SK-N-SH treated with all-trans-retinoic acid at 6 μM for 48 hours (cell line): Measurements from ENCODE around the gene TUBB6.

ENCODE experiments used
- ATAC-seq: fragments of 200-7000 bp; cut with Tn5 transposase; 3 replicates; pipeline ENCODE4 v1.9.1; 2020; ENCODE audit warnings: mild to moderate bottlenecking, moderate library complexity
- ARNTL ChIP-seq: fragments of 450-650 bp; formaldehyde crosslinking; IDR thresholded peaks from 2 replicates; pipeline ENCODE4 v1.5.0; 2020; ENCODE audit warnings: low read depth, mild to moderate bottlenecking, moderate library complexity, borderline replicate concordance
- CREB5 ChIP-seq: fragments of 250-450 bp; sonication (Bioruptor Pico); IDR thresholded peaks from 2 replicates; pipeline ENCODE4 v1.5.1; 2020; ENCODE audit warnings: low read depth, mild to moderate bottlenecking, moderate library complexity
- CSDC2 ChIP-seq: fragments of 250-450 bp; sonication (Bioruptor Pico); IDR thresholded peaks from 2 replicates; pipeline ENCODE4 v1.5.0; 2020; ENCODE audit warnings: mild to moderate bottlenecking, moderate library complexity
- ESRRG ChIP-seq: fragments of 250-450 bp; sonication (Bioruptor Pico); IDR thresholded peaks from 2 replicates; pipeline ENCODE4 v1.6.1; 2021; ENCODE audit warnings: mild to moderate bottlenecking
- GLIS3 ChIP-seq: fragments of 250-450 bp; sonication (Bioruptor Pico); IDR thresholded peaks from 2 replicates; pipeline ENCODE4 v1.5.0; 2020; ENCODE audit warnings: mild to moderate bottlenecking, moderate library complexity
- ISL1 ChIP-seq: fragments of 250-450 bp; sonication (Bioruptor Pico); IDR thresholded peaks from 2 replicates; pipeline ENCODE4 v2.1.2; 2022; ENCODE audit warnings: mild to moderate bottlenecking, moderate library complexity
- OSR1 ChIP-seq: fragments of 250-450 bp; sonication (Bioruptor Pico); IDR thresholded peaks from 2 replicates; pipeline ENCODE4 v1.8.0; 2022; ENCODE audit warnings: moderate library complexity, mild to moderate bottlenecking, inconsistent platforms
- PATZ1 ChIP-seq: fragments of 250-450 bp; sonication (Bioruptor Pico); IDR thresholded peaks from 2 replicates; pipeline ENCODE4 v1.8.0; 2020; ENCODE audit warnings: mild to moderate bottlenecking, moderate library complexity, borderline replicate concordance
- POU6F1 ChIP-seq: fragments of 250-450 bp; sonication (Bioruptor Pico); IDR thresholded peaks from 2 replicates; pipeline ENCODE4 v1.8.0; 2021; ENCODE audit warnings: low read depth, mild to moderate bottlenecking, moderate library complexity, borderline replicate concordance
- PPARA ChIP-seq: fragments of 250-450 bp; sonication (Bioruptor Pico); IDR thresholded peaks from 2 replicates; pipeline ENCODE4 v1.5.0; 2020; ENCODE audit warnings: mild to moderate bottlenecking, borderline replicate concordance
- RARB ChIP-seq: fragments of 250-450 bp; sonication (Bioruptor Pico); IDR thresholded peaks from 2 replicates; pipeline ENCODE4 v1.8.0; 2021; ENCODE audit warnings: mild to moderate bottlenecking, moderate library complexity
- SNAI2 ChIP-seq: fragments of 250-450 bp; sonication (Bioruptor Pico); IDR thresholded peaks from 2 replicates; pipeline ENCODE4 v1.5.0; 2020; ENCODE audit warnings: mild to moderate bottlenecking, moderate library complexity
- TCF4 ChIP-seq: fragments of 250-450 bp; sonication (Bioruptor Pico); IDR thresholded peaks from 2 replicates; pipeline ENCODE4 v1.8.0; 2021; ENCODE audit warnings: mild to moderate bottlenecking, moderate library complexity, borderline replicate concordance
- ZC3H10 ChIP-seq: fragments of 250-450 bp; sonication (Bioruptor Pico); IDR thresholded peaks from 2 replicates; pipeline ENCODE4 v1.5.1; 2021; ENCODE audit warnings: mild to moderate bottlenecking, moderate library complexity
- ZFP3 ChIP-seq: fragments of 250-450 bp; sonication (Bioruptor Pico); IDR thresholded peaks from 2 replicates; pipeline ENCODE4 v1.5.0; 2020; ENCODE audit warnings: mild to moderate bottlenecking, moderate library complexity
- ZFP30 ChIP-seq: fragments of 450-650 bp; formaldehyde crosslinking; IDR thresholded peaks from 2 replicates; pipeline ENCODE4 v1.5.0; 2022; ENCODE audit warnings: mild to moderate bottlenecking, moderate library complexity
- ZNF565 ChIP-seq: fragments of 450-650 bp; formaldehyde crosslinking; conservative IDR thresholded peaks from 2 replicates; pipeline ENCODE4 v1.5.0; 2020; ENCODE audit warnings: low read depth, mild to moderate bottlenecking, moderate library complexity
- ZNF8 ChIP-seq: fragments of 450-650 bp; formaldehyde crosslinking; IDR thresholded peaks from 2 replicates; pipeline ENCODE4 v1.5.0; 2020; ENCODE audit warnings: mild to moderate bottlenecking, moderate library complexity
- TF ChIP-seq, protein P1 (sequence below): fragments of 250-450 bp; sonication (Bioruptor Pico); IDR thresholded peaks from 2 replicates; pipeline ENCODE4 v1.5.1; 2021; ENCODE audit warnings: mild to moderate bottlenecking, moderate library complexity
- TF ChIP-seq, protein P2 (sequence below): fragments of 250-450 bp; sonication (Bioruptor Pico); IDR thresholded peaks from 2 replicates; pipeline ENCODE4 v1.5.0; 2020; ENCODE audit warnings: mild to moderate bottlenecking, moderate library complexity

Gene TUBB6

GRCh38 chr18:12321333-12321732, 13.3 kb downstream of the TUBB6 start:
- no peak for TF ChIP-seq ARNTL (CRISPR knock-in tag)
- no peak for TF ChIP-seq OSR1 (CRISPR knock-in tag)
- TF ChIP-seq, protein P1, sequence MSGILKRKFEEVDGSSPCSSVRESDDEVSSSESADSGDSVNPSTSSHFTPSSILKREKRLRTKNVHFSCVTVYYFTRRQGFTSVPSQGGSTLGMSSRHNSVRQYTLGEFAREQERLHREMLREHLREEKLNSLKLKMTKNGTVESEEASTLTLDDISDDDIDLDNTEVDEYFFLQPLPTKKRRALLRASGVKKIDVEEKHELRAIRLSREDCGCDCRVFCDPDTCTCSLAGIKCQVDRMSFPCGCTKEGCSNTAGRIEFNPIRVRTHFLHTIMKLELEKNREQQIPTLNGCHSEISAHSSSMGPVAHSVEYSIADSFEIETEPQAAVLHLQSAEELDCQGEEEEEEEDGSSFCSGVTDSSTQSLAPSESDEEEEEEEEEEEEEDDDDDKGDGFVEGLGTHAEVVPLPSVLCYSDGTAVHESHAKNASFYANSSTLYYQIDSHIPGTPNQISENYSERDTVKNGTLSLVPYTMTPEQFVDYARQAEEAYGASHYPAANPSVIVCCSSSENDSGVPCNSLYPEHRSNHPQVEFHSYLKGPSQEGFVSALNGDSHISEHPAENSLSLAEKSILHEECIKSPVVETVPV: no peak
- no peak for TF ChIP-seq PPARA
- TF ChIP-seq TCF4: no peak
- TF ChIP-seq ZNF565: no peak
- no peak for TF ChIP-seq ZFP30 (CRISPR knock-in tag)
- TF ChIP-seq PATZ1 (CRISPR knock-in tag): no peak
- no peak for TF ChIP-seq GLIS3
- no peak for TF ChIP-seq ZNF8
- no peak for TF ChIP-seq ZC3H10
- no peak for TF ChIP-seq CREB5 (CRISPR knock-in tag)
- no peak for TF ChIP-seq ESRRG (CRISPR knock-in tag)
- TF ChIP-seq RARB (CRISPR knock-in tag): no peak
- no peak for TF ChIP-seq ISL1 (CRISPR knock-in tag)
- no peak for ATAC-seq

- TF ChIP-seq CREB5 (CRISPR knock-in tag): no peak
- ATAC-seq: no peak
Measured at GRCh38 chr18:12324991-12325725, 17.1 kb downstream of the TUBB6 start.

DNA sequence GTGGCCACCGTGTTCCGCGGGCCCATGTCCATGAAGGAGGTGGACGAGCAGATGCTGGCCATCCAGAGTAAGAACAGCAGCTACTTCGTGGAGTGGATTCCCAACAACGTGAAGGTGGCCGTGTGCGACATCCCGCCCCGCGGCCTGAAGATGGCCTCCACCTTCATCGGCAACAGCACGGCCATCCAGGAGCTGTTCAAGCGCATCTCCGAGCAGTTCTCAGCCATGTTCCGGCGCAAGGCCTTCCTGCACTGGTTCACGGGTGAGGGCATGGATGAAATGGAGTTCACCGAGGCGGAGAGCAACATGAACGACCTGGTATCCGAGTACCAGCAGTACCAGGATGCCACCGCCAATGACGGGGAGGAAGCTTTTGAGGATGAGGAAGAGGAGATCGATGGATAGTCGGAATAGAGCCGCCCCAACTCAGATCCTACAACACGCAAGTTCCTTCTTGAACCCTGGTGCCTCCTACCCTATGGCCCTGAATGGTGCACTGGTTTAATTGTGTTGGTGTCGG, 17.7 kb downstream of the TUBB6 start:
- ATAC-seq: no peak
- TF ChIP-seq ARNTL (CRISPR knock-in tag) (no peak), GLIS3 (no peak), PPARA (no peak), ZFP3 (CRISPR knock-in tag) (no peak), TCF4 (no peak), POU6F1 (CRISPR knock-in tag) (no peak), ZFP30 (CRISPR knock-in tag) (no peak), ESRRG (CRISPR knock-in tag) (no peak), ZNF8 (no peak), RARB (CRISPR knock-in tag) (no peak), SNAI2 (CRISPR knock-in tag) (no peak), CSDC2 (CRISPR knock-in tag) (no peak)
- TF ChIP-seq, protein P1: no peak
- TF ChIP-seq, protein P2, sequence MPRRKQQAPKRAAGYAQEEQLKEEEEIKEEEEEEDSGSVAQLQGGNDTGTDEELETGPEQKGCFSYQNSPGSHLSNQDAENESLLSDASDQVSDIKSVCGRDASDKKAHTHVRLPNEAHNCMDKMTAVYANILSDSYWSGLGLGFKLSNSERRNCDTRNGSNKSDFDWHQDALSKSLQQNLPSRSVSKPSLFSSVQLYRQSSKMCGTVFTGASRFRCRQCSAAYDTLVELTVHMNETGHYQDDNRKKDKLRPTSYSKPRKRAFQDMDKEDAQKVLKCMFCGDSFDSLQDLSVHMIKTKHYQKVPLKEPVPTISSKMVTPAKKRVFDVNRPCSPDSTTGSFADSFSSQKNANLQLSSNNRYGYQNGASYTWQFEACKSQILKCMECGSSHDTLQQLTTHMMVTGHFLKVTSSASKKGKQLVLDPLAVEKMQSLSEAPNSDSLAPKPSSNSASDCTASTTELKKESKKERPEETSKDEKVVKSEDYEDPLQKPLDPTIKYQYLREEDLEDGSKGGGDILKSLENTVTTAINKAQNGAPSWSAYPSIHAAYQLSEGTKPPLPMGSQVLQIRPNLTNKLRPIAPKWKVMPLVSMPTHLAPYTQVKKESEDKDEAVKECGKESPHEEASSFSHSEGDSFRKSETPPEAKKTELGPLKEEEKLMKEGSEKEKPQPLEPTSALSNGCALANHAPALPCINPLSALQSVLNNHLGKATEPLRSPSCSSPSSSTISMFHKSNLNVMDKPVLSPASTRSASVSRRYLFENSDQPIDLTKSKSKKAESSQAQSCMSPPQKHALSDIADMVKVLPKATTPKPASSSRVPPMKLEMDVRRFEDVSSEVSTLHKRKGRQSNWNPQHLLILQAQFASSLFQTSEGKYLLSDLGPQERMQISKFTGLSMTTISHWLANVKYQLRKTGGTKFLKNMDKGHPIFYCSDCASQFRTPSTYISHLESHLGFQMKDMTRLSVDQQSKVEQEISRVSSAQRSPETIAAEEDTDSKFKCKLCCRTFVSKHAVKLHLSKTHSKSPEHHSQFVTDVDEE: no peak
